SW480 (cell line): ENCODE results near the gene CDK9.

ENCODE experiments used
- DNase-seq: peaks from one replicate; pipeline ENCODE4 v3.0.0-alpha.2; 2016; ENCODE audit warnings: low spot score

Gene CDK9

DNA sequence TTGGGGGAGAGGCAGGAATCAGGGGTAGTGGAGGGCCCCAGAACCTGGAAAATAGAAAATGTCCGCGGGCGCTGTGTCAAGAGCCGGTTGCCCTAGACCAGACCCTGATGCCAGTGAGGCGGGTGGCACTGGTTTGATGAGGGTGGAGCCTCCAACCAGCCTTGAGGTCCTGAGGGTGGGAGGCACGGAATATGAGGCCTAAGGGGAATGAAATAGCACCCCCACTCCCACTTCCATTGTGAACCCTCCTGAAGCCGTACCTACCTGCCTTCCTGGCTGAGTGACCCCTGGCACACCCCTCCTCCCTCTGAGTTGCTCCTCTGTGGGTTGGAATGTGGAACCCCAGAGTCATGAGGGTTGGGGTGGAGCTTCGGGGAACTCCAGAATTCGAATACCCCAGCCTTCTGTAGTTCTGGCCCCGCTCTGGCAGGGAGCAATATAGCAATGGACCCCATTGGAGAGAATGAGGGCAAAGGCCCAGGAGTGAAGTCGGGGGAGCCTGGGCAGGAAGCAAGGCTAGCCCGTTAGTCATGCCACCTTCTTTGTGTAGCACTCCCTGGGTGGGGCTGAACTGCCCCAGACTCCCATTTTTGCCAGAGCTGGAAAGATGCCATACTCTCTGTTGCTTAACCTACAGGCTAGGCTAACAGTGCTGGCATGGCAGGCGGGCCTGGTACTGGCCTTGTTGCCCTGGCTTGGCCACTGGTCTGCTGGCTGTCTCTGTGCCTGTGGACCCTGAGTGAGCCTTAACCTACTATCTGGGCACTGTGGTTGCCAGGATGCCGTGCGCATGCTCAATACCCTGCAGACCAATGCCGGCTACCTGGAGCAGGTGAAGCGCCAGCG lies 17.9 kb downstream of the CDK9 start:
- peak; percentile 60 for DNase-seq

GRCh38 chr9:127805620-127806019 lies 19.8 kb downstream of the CDK9 start:
- peak; percentile 13 for DNase-seq

- DNase-seq: no peak
Observed at GRCh38 chr9:127806871-127807270, 21.0 kb downstream of the CDK9 start.

DNA sequence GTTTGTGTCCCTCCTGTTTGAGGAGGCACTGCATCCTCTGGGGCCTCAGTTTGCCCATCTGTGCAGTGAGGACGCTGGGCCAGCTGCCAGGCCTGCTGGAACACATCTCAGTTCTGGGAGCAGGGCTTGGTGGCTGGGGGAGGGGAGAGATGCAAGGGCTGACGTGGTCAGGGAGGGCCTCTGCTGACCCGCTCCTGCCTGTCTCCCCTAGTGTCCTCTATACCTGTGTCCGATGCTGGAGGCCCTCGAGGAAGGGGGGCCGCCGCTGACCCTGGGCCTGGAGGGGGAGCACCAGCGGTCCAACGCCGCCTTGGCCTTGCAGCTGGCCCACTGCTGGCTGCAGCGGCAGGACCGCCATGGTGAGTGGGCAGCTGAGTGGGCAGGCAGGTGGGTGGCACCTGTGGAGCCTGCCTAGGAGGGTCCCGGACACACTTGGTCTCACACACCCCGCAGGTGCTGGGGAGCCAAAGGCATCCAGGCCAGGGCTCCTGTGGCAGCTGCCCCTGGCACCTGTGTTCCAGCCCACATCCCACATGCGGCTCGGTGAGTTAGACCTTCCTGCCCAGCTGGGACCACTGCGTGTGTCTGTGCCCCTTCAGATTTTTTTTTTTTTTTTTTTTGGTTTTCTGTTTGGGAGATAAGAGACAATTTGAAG lies 22.6 kb downstream of the CDK9 start:
- no peak for DNase-seq

DNA sequence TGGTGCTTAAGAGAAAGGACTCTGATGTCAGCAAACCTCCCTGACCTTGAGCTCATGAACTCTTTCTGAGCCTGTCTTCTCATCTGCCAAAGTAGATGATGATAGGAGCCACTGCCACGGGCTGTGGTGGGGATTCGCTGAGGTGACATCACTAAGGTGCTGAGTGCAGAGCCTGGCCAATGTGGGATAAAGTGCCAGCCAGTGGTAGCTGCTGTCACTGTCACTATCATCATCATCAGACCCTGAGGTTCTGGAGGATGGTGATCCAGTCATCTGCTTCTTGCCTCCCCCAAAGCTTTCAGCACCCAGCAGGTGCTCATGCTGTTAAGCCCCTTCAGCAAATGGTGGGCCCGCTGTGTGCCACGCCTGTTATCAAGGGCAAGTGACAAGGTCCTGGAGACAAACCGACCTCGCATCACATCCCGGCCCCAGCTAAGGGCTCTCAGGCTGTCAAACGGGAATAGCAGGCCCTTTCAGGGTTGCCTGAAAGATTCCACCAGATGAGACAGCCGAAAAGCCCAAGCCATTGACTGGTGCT lies 23.2 kb downstream of the CDK9 start:
- DNase-seq: no peak

DNA sequence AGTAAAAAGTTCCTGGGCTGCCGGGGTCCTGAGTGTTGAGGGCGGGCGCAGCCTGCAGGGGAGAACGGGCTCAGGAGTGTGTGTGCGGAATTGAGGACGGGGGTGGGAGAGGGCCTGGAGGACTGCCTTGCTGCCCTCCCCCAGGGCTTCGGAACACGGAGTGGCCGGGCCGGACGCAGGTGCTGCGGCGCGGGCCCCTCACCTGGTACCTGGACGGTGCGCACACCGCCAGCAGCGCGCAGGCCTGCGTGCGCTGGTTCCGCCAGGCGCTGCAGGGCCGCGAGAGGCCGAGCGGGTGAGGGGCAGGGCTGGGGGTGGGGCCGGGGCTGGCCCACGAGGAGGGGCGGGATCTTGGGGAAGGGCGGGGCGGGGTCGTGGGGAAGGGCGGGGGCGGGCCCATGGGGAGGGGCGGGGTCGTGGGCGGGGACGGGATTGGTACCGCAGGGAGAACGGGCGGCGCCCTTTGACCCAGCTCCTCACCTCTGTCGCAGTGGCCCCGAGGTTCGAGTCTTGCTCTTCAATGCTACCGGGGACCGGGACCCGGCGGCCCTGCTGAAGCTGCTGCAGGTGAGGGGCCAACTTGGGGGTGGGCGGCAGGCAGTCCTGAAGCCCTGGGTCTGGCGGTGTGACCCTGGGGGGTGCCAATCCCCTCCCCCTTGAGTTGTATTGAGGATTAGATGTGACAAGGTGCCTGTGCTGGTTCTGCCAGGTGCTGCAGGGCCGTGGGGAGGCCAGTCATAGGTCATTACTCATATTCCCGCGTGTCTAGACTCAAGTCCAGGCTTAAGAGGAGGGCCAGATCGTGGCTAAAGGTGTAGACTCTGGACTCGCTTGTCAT lies 23.9 kb downstream of the CDK9 start:
- no peak for DNase-seq

- DNase-seq: no peak
Observed at GRCh38 chr9:127810378-127811187, 24.7 kb downstream of the CDK9 start.

DNA sequence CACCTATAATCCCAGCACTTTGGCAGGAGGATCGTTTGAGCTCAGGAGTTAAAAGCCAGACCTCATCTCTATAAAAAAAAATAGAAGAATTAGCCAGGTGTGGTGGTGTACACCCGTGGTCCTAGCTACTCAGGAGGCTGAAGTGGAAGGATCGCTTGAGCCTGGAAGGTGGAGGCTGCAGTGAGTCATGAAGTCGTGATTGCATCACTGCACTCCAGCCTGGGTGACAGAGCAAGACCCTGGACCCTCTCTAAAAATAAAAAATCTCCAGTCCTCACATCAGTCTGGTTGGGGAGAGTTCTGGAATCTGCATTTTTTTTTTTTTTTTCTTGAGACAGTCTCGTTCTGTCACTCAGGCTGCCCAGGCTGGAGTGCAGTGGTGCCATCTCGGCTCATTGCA lies 26.2 kb downstream of the CDK9 start:
- DNase-seq: no peak

- DNase-seq: no peak
Observed at GRCh38 chr9:127812936-127813675, 27.3 kb downstream of the CDK9 start.

DNA sequence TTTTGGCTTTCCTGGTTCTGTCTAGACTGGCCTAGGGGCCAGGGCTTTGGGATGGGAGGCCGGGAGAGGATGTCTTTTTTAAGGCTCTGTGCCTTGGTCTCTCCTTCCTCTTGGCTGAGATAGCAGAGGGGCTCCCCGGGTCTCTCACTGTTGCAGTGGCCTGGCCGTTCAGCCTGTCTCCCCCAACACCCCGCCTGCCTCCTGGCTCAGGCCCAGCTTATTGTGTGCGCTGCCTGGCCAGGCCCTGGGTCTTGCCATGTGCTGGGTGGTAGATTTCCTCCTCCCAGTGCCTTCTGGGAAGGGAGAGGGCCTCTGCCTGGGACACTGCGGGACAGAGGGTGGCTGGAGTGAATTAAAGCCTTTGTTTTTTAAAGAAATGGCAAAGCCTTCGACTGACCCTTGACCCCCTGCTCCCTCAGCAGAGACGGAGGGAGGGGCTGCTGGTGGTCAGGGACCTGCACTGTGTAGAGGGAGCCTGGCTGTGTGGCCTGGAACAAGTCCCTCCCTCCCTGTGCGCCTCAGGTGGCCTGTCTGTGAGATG lies 27.9 kb downstream of the CDK9 start:
- no peak for DNase-seq

- DNase-seq: no peak
Observed at GRCh38 chr9:127814619-127815511, 29.0 kb downstream of the CDK9 start.

GRCh38 chr9:127815512-127816361 lies 29.9 kb downstream of the CDK9 start:
- no peak for DNase-seq

- no peak for DNase-seq
Observed at GRCh38 chr9:127816362-127816725, 30.5 kb downstream of the CDK9 start.

DNA sequence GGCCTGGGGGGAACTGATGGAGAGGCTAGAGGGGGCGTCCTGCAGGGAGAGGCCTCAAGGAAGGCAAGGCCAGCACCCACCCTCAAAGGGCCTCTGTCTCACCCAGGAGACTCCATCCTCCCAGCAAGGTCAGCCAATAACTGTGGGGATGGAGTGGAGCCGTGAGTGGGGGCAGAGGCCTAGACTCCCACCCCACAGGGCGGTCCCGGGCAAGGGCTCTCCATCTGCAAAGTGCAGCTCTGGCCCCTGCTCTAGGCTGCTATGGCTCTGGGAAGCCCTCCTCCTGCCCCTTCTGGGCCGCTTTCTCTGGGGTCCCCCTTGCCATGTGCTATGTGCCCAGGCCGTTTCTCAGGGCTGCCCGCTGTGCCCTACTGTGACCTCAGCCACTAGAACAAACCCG lies 30.9 kb downstream of the CDK9 start:
- no peak for DNase-seq

DNA sequence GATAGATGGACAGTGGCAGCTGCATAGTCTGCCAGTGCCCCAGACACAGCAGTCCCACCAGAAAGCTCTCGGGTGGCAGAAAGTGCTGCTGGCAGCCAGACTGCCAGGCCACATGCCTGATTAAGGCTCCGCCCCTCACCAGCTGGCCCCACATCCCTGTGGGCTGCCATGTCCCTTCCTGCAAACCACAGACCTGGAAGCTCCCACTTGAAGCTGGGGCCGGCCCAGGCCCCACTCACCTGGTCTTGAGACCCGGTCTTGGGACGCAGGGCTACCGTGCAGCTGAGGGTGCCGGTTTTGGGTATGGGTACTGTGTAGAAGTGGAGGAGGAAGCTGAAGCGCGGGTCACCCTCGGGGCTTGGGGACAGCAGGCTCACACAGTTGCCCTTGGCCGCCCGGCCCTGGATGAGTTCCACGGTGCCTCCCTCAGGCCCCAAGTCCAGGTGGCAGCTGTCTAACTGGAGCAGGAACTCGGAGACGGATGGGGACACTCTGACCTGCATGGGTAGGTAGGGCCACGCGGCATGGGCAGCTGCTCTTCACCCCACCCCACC lies 32.1 kb downstream of the CDK9 start:
- DNase-seq: no peak

DNA sequence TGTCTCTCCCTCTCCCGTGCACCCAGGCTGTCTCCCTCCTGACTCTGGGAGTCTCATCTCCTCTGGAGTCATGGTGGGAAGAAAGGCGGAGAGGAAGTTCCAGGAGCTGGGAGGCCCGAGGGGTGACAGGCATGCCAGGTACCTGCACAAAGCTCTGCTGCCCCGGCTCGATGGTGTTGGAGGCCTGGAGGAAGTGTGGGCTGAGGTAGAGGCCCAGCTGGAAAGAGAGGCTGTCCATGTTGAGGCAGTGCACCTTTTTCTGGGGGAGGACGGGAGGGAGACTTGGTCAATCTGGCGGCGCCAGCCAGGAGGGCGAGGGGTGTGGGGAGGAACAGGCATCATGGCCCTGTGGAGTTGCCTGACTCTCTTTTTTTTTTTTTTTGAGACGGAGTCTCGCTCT lies 32.7 kb downstream of the CDK9 start:
- DNase-seq: no peak

DNA sequence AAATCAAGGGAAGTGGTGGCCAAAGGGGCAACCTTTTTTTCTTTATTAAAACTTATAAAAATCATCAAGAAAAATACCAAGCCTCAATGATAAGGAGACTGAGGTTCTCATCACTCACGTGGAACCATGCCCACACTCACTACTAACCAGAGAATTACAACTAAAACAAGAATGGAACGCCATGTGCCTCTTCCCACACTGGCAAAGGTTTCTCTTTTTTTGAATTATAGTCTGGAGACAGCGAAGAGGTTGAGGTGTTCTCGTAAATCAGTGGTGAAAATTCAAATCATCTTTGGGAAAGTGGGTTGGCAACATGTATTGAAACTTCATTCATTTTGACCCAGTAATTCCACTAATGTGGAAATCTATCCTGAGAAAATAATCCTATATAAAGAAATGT lies 36.3 kb downstream of the CDK9 start:
- DNase-seq: no peak

- DNase-seq: peak; percentile 15
Observed at GRCh38 chr9:127825319-127826051, 39.7 kb downstream of the CDK9 start.
